Memory B cell (primary cell): ENCODE data around the gene SOX8.

Experiments used
- ATAC-seq: fragments of 150-1000 bp; cut with Tn5 transposase; 2 replicates; pipeline ENCODE4 v1.10.0; 2021; ENCODE audit warnings: low read depth, mild to moderate bottlenecking, moderate library complexity
- DNase-seq, 2 donors: peaks; one replicate each; pipeline ENCODE4 v3.0.0; 2022; ENCODE audit warnings: low spot score in 2 of 2
- H3K27ac Mint-ChIP-seq: one replicate; pipeline ENCODE4 v1.8.0; 2022; ENCODE audit warnings: mild to moderate bottlenecking, moderate library complexity, mixed read lengths
- H3K27me3 Mint-ChIP-seq: one replicate; pipeline ENCODE4 v1.8.0; 2022; ENCODE audit warnings: mixed read lengths
- H3K36me3 Mint-ChIP-seq: one replicate; pipeline ENCODE4 v1.8.0; 2022; ENCODE audit warnings: mild to moderate bottlenecking, mixed read lengths
- H3K4me1 Mint-ChIP-seq: one replicate; pipeline ENCODE4 v1.8.0; 2022; ENCODE audit warnings: mixed read lengths
- H3K4me3 Mint-ChIP-seq: one replicate; pipeline ENCODE4 v1.8.0; 2022; ENCODE audit warnings: mild to moderate bottlenecking, moderate library complexity, mixed read lengths
- H3K9me3 Mint-ChIP-seq: one replicate; pipeline ENCODE4 v1.8.0; 2022; ENCODE audit warnings: mixed read lengths

SOX8 gene

GRCh38 chr16:964356-965035, 17.1 kb upstream of the SOX8 start:
- H3K4me1 Mint-ChIP-seq, result peaks cover 9% of the 10 kb centered on the region
- no peak overlapping the region for H3K27ac Mint-ChIP-seq
- peak overlapping the region; percentile 8 for H3K4me3 Mint-ChIP-seq
- DNase-seq (no peak), ATAC-seq (peak; percentile 34)
- H3K9me3 Mint-ChIP-seq, result no peaks in the 10 kb centered on the region
- H3K36me3 Mint-ChIP-seq, result peaks cover 18% of the 10 kb centered on the region
- no peaks in the 10 kb centered on the region for H3K27me3 Mint-ChIP-seq

- H3K27ac Mint-ChIP-seq, result no peak overlapping the region
- no peaks in the 10 kb centered on the region for H3K9me3 Mint-ChIP-seq
- H3K27me3 Mint-ChIP-seq, result no peaks in the 10 kb centered on the region
- H3K4me1 Mint-ChIP-seq, result peaks cover 9% of the 10 kb centered on the region
- no peak overlapping the region for H3K4me3 Mint-ChIP-seq
- peaks cover 18% of the 10 kb centered on the region for H3K36me3 Mint-ChIP-seq
- ATAC-seq (no peak), DNase-seq (no peak)
These were observed 16.6 kb upstream of the SOX8 start for GRCh38 chr16:965036-965395.

GRCh38 chr16:965487-965886, 16.1 kb upstream of the SOX8 start:
- no peak overlapping the region for H3K4me3 Mint-ChIP-seq
- H3K27me3 Mint-ChIP-seq, result no peaks in the 10 kb centered on the region
- H3K36me3 Mint-ChIP-seq, result peaks cover 18% of the 10 kb centered on the region
- DNase-seq, result no peak
- H3K27ac Mint-ChIP-seq, result no peak overlapping the region
- H3K9me3 Mint-ChIP-seq, result no peaks in the 10 kb centered on the region
- ATAC-seq, result no peak
- peaks cover 9% of the 10 kb centered on the region for H3K4me1 Mint-ChIP-seq

DNA sequence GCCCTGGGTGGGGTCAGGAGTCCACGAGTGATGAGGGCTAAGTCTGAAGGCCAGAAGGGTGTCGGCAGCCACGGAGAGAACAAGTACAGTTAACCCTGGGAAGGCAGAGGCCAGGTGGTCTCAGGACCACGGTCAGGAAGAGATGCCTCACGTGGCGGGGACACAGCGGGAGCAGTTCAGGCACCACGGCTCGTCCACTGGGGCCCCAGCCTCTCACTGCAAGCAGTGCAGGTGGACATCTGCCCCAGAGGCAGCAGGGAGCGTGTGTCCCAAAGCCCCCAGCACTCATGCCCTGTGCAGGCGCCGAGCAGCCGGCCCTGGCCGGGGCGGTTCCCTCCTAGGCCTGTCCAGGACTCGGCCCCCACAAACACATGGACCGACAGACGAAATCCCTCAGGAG, 15.5 kb upstream of the SOX8 start:
- H3K9me3 Mint-ChIP-seq, result no peaks in the 10 kb centered on the region
- ATAC-seq (no peak), DNase-seq (no peak)
- no peak overlapping the region for H3K27ac Mint-ChIP-seq
- H3K27me3 Mint-ChIP-seq, result no peaks in the 10 kb centered on the region
- H3K36me3 Mint-ChIP-seq, result peaks cover 18% of the 10 kb centered on the region
- H3K4me1 Mint-ChIP-seq, result peaks cover 9% of the 10 kb centered on the region
- H3K4me3 Mint-ChIP-seq, result no peak overlapping the region

DNA sequence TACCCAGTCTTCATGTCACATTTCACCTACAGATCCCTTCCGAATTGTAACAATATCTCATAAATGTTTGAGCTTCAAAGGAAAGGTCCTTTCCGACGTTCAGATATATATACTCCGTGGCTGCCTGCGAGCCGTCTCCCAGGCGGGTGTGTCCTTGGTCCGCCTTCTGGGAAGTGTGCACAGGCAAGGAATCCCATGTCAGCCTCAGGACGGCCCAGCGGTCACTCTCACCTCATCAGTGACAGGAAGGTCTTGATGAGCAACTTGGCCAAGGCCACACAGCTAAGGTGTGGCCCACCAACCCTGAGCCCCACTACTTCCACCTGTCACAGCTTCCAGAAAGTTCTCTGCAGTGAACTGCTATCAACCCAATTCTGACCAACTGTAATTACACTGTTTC, 15.1 kb upstream of the SOX8 start:
- peaks cover 18% of the 10 kb centered on the region for H3K36me3 Mint-ChIP-seq
- no peak overlapping the region for H3K27ac Mint-ChIP-seq
- DNase-seq (no peak), ATAC-seq (no peak)
- H3K4me3 Mint-ChIP-seq, result no peak overlapping the region
- no peaks in the 10 kb centered on the region for H3K9me3 Mint-ChIP-seq
- H3K4me1 Mint-ChIP-seq, result peaks cover 9% of the 10 kb centered on the region
- no peaks in the 10 kb centered on the region for H3K27me3 Mint-ChIP-seq

DNA sequence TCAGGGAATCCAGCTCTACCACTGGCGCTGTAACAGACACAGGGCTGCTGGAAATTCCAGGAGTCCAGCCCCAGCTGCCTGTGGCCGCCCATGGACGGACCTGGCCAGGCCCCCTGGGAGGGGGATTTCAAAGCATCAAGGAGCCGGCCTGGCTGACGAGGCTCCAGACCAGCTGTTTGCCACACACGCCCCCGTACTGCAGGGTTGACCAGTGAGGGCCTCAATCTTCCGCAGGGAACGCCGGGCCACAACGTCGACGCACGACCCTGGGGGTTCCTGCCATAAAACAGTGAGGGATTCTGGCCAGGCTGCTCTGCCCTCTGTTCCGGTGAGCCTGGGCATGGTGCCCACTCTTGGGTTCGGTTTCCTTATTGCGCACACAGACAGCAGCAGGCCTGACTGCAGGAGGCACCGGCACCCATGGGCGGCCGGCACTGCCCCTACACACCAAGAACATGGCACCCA, 14.5 kb upstream of the SOX8 start:
- ATAC-seq, result no peak
- H3K9me3 Mint-ChIP-seq, result peaks cover 3% of the 10 kb centered on the region
- peaks cover 9% of the 10 kb centered on the region for H3K4me1 Mint-ChIP-seq

DNA sequence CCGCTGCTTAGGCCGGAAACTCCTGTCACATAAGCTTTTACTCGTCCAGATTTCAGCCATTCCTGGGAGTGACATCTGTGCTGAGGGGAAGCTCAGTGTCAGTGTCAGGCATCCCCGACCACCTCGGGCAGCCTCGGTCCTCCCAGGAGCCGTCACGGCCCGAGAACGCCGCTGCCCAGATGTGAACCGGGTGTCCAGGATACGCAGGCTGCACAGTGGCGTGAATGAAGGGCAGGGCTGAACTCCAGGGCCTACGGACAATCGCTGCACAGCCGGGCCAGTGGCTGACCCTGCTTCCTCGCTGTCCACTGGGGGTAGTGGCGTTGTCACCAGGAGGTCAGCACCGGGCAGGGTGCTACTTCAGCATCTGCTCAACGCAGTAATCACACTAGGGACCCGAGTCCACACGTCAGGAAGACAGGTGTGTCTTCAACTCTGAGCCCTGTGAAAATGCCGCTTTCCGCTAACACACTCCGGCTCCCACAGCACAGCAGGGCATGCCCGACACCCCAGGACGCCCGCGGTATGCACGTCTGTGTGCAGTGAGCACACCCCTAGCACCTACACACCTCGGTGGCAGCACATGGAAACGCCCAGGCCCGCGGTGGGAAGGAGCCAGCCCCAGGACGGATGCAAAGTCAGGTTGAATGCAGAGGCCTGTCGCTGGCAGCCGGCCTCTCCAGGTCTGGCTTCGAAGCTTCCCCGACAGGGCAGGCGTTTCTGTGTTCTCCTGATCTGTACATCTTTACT, 13.8 kb upstream of the SOX8 start:
- H3K36me3 Mint-ChIP-seq, result peaks cover 18% of the 10 kb centered on the region
- ATAC-seq, result no peak
- peaks cover 9% of the 10 kb centered on the region for H3K4me1 Mint-ChIP-seq
- no peak overlapping the region for H3K4me3 Mint-ChIP-seq
- no peak overlapping the region for H3K27ac Mint-ChIP-seq
- no peak for DNase-seq
- H3K9me3 Mint-ChIP-seq, result peaks cover 3% of the 10 kb centered on the region
- H3K27me3 Mint-ChIP-seq, result no peaks in the 10 kb centered on the region

More for the DNA sequence above, 14.5 kb upstream of the SOX8 start:
- DNase-seq, result no peak
- Mint-ChIP-seq H3K4me3 (no peak overlapping the region), H3K27me3 (no peaks in the 10 kb centered on the region), H3K36me3 (peaks cover 18% of the 10 kb centered on the region), H3K27ac (no peak overlapping the region)

DNA sequence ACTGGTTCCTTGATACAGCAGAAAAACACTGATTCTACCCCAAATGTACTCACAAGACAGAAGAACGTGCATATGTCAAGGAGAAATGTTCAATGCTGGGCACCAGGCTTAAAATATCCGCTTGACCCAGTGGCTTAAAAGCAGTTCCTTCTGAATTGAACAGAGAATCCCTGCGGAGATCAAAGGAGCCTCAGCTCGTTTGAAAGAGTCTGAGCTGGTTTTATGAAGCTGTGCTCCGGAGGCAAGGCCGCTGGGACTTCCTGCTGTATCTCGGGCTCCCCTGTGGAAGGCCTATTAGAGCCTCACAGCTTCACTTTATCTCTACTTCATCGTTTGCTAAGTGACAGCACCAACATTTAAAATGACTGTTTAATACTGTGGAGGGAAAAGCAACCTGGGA, 12.9 kb upstream of the SOX8 start:
- DNase-seq, result no peak
- peaks cover 18% of the 10 kb centered on the region for H3K36me3 Mint-ChIP-seq
- no peak for ATAC-seq
- H3K9me3 Mint-ChIP-seq, result peaks cover 3% of the 10 kb centered on the region
- peaks cover 3% of the 10 kb centered on the region for H3K4me1 Mint-ChIP-seq
- no peak overlapping the region for H3K27ac Mint-ChIP-seq
- H3K27me3 Mint-ChIP-seq, result no peaks in the 10 kb centered on the region
- peak overlapping the region; percentile 67 for H3K4me3 Mint-ChIP-seq

DNA sequence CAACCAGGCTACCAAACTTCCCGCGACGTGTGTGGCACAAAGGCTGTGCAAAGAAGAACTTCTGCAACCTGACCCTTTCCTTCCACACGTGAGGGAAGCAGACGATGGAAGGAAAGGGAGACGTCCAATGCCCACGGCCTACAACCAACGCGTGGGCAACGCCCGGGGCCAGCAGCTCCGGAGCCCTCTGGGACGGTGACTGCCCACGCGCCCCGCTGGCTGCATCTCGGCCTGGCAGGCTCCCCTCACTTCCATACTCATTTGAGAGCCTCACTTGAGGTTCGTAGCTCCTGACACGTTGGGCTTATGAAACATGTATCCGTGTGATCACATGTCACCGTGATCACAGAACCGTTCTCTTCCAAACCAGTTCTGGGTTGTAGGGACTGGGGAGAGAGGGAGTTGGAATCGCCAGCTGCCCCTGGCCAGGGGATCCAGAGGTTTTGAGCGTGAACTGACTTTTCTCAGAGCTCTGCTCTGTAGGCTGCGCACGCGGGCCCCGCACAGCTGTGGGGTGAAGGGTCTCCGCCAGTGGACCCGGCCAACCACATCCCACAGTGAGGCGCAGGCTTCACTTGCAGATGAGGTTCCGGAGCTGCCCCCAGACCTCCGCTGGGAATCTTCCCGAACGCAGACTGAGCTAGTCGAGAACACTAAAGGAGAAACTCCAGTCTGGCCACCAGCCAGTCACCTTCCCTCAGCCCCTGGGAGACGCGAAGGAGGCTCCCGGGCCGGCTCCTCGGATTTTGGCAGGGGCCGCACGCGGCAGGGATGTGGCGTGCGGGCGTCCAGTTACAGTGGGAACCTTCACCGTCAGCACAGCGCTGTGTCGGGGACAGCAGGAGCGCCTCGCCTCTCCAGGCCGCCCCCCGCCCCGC, 11.8 kb upstream of the SOX8 start:
- Mint-ChIP-seq H3K36me3 (peaks cover 17% of the 10 kb centered on the region), H3K9me3 (peaks cover 3% of the 10 kb centered on the region), H3K27ac (no peak overlapping the region), H3K4me3 (peak overlapping the region; percentile 62), H3K27me3 (no peaks in the 10 kb centered on the region), H3K4me1 (no peaks in the 10 kb centered on the region)
- no peak for ATAC-seq
- no peak for DNase-seq

DNA sequence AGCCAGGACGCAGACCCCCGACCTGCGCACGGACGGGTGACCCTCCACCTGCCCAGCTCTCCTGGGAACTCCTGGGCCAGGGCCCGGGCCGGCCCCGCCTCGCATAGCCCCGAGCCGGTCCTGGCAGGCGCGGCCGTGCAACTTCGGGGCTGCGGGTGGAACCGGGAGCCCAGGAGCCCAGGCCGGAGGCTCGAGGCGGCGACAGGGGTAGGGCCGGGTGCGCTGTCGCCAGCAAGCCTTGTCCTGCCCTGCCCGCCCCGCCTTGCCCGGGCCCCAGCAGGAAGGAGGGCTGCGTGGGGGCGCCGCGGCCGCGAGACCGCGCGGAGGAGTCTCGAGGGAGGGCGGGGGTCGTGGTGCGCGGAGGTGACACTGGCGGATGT, 11.2 kb upstream of the SOX8 start:
- Mint-ChIP-seq H3K4me3 (peak overlapping the region; percentile 73), H3K36me3 (peaks cover 11% of the 10 kb centered on the region), H3K27ac (no peak overlapping the region), H3K4me1 (no peaks in the 10 kb centered on the region), H3K9me3 (peaks cover 3% of the 10 kb centered on the region), H3K27me3 (no peaks in the 10 kb centered on the region)
- ATAC-seq, result peak; percentile 12
- no peak for DNase-seq

GRCh38 chr16:970766-971581, 10.6 kb upstream of the SOX8 start, which contains the start of gene LMF1:
Gene LMF1 (minus strand): TSS chr16:970984. CDS start chr16:970980, 4 bp downstream.
- Mint-ChIP-seq H3K36me3 (peaks cover 6% of the 10 kb centered on the region), H3K4me1 (no peaks in the 10 kb centered on the region), H3K9me3 (peaks cover 3% of the 10 kb centered on the region), H3K4me3 (peak within 1 kb of the TSS; percentile 73), H3K27ac (no peak within 1 kb of the TSS), H3K27me3 (no peaks in the 10 kb centered on the region)
- DNase-seq, result peak; percentile 100
- ATAC-seq, result peak; percentile 91

- H3K4me1 Mint-ChIP-seq, result no peaks in the 10 kb centered on the region
- H3K27ac Mint-ChIP-seq, result no peak overlapping the region
- DNase-seq, result no peak
- H3K27me3 Mint-ChIP-seq, result no peaks in the 10 kb centered on the region
- H3K9me3 Mint-ChIP-seq, result peaks cover 3% of the 10 kb centered on the region
- peaks cover 3% of the 10 kb centered on the region for H3K36me3 Mint-ChIP-seq
- peak overlapping the region; percentile 32 for H3K4me3 Mint-ChIP-seq
- ATAC-seq, result no peak
These were observed 10.0 kb upstream of the SOX8 start for GRCh38 chr16:971582-971905.

DNA sequence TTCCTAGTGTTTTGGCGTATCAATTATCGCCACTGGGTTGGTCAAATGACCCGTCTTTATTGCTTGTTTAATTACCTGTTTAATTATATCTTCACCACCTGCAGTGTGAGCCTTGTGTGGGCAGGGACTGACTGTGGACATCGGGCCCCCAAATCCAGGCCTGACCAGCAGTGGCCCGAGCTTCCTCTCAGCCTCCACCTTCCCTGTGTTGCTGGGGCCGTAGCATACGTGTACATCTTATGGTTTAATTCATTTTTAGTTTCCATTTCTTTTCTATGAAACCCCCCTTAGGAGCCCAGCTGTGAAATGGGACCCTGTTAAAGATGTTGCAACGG, 9.6 kb upstream of the SOX8 start:
- no peaks in the 10 kb centered on the region for H3K36me3 Mint-ChIP-seq
- H3K27me3 Mint-ChIP-seq, result no peaks in the 10 kb centered on the region
- DNase-seq (no peak), ATAC-seq (no peak)
- H3K27ac Mint-ChIP-seq, result no peak overlapping the region
- H3K4me3 Mint-ChIP-seq, result peak overlapping the region; percentile 59
- peaks cover 3% of the 10 kb centered on the region for H3K9me3 Mint-ChIP-seq
- H3K4me1 Mint-ChIP-seq, result no peaks in the 10 kb centered on the region
